HG03025 (cell line): ENCODE measurements around the gene AKT1S1.
A peak's percentile ranks its signal among the peaks of the same experiment; 100 is the strongest.
"Not testable (repeated sequence)": the region's sequence is repeated elsewhere in the genome, so short reads cannot be mapped to it uniquely, and the experiment has no call there.

Experiments used
- ATAC-seq: cut with Tn5 transposase; IDR thresholded peaks from one replicate; pipeline ENCODE4 v1.9.1; 2021; ENCODE audit warnings: mild to moderate bottlenecking, moderate library complexity; ENCODE audit not compliant: unreplicated experiment, low FRiP score

The AKT1S1 gene

GRCh38 chr19:49877020-49877878 lies at the start of gene AKT1S1, which contains the start of gene TBC1D17:
Gene AKT1S1 (minus strand): TSS chr19:49877355. CDS start chr19:49873295, 4,060 bp downstream.
Gene TBC1D17 (plus strand): TSS chr19:49877702. CDS start chr19:49877724, 22 bp downstream.
- ATAC-seq, result peak; percentile 59

GRCh38 chr19:49926515-49926914 lies 49.4 kb upstream of the AKT1S1 start:
- ATAC-seq, result no peak

- ATAC-seq, result no peak
Observed at GRCh38 chr19:49925486-49925885, 48.3 kb upstream of the AKT1S1 start.

- ATAC-seq, result not testable (repeated sequence)
Observed at GRCh38 chr19:49924881-49925210, 47.7 kb upstream of the AKT1S1 start.

GRCh38 chr19:49924004-49924880 lies 47.1 kb upstream of the AKT1S1 start:
- ATAC-seq, result no peak

GRCh38 chr19:49923055-49924003 lies 46.2 kb upstream of the AKT1S1 start:
- ATAC-seq, result no peak

GRCh38 chr19:49921871-49922795 lies 45.0 kb upstream of the AKT1S1 start:
- no peak for ATAC-seq

- ATAC-seq, result no peak
Observed at GRCh38 chr19:49920624-49921363, 43.6 kb upstream of the AKT1S1 start.

- ATAC-seq, result no peak
Observed at GRCh38 chr19:49918089-49918488, 40.9 kb upstream of the AKT1S1 start.

- ATAC-seq, result no peak
Observed at GRCh38 chr19:49916839-49917733, 39.9 kb upstream of the AKT1S1 start.

- no peak for ATAC-seq
Observed at GRCh38 chr19:49915271-49915670, 38.1 kb upstream of the AKT1S1 start.

- ATAC-seq, result no peak
Observed at GRCh38 chr19:49913720-49914119, 36.6 kb upstream of the AKT1S1 start.

GRCh38 chr19:49912965-49913685 lies 36.0 kb upstream of the AKT1S1 start:
- no peak for ATAC-seq

GRCh38 chr19:49911381-49912145 lies 34.4 kb upstream of the AKT1S1 start:
- no peak for ATAC-seq

GRCh38 chr19:49910179-49910578 lies 33.0 kb upstream of the AKT1S1 start:
- no peak for ATAC-seq
